ENCODE data around the gene SCPEP1. TPM values are rescaled to one million over a fixed set of nuclear protein-coding genes. Genes with fewer than 3 reads are reported as not detected.

SCPEP1 gene
- total RNA-seq, 1 donor from 2014 or later, result 93.8 TPM

- ATAC-seq (no peak), DNase-seq (ENCODE audit: missing footprints) (no peak)
- intact Hi-C loops (cut with DNase I), result no loop called here
These were observed 47.9 kb downstream of the SCPEP1 start for GRCh38 chr17:57025876-57026275.

GRCh38 chr17:57027852-57028251 lies 49.9 kb downstream of the SCPEP1 start:
- no peak for ATAC-seq

GRCh38 chr17:57032343-57032742 lies 54.4 kb downstream of the SCPEP1 start:
- peak; percentile 58 for ATAC-seq
- intact Hi-C loops (cut with DNase I), result no loop called here
- DNase-seq (ENCODE audit: missing footprints), result peak; percentile 73

More at GRCh38 chr17:57027852-57028251, 49.9 kb downstream of the SCPEP1 start:
- DNase-seq (ENCODE audit: missing footprints), result no peak
- intact Hi-C loops (cut with DNase I), result no loop called here

- ATAC-seq, result peak; percentile 73
- no peak for DNase-seq (ENCODE audit: missing footprints)
- intact Hi-C loops (cut with DNase I), result loop anchor here (1.0 kb wide), 1 partner anchor 21 kb away; no protein-coding TSS in a partner anchor
These were observed 55.4 kb downstream of the SCPEP1 start for GRCh38 chr17:57033296-57033695.

- no peak for ATAC-seq
- intact Hi-C loops (cut with DNase I), result no loop called here
- no peak for DNase-seq (ENCODE audit: missing footprints)
These were observed 57.1 kb downstream of the SCPEP1 start for GRCh38 chr17:57034807-57035754.

- DNase-seq (ENCODE audit: missing footprints) (no peak), ATAC-seq (peak; percentile 52)
- intact Hi-C loops (cut with DNase I), result loop anchor here (2.0 kb wide), 2 partner anchors 15 to 49 kb away; partner anchors contain the start of gene AKAP1
These were observed 58.1 kb downstream of the SCPEP1 start for GRCh38 chr17:57035971-57036481.

GRCh38 chr17:57037411-57037810 lies 59.5 kb downstream of the SCPEP1 start:
- DNase-seq (ENCODE audit: missing footprints) (no peak), ATAC-seq (no peak)
- intact Hi-C loops (cut with DNase I), result loop anchor here (2.0 kb wide), 2 partner anchors 13 to 47 kb away; partner anchors contain the start of gene AKAP1

GRCh38 chr17:57038486-57038885 lies 60.6 kb downstream of the SCPEP1 start:
- DNase-seq (ENCODE audit: missing footprints), result no peak
- no peak for ATAC-seq
- intact Hi-C loops (cut with DNase I), result no loop called here

- no peak for ATAC-seq
- DNase-seq (ENCODE audit: missing footprints), result no peak
- intact Hi-C loops (cut with DNase I), result no loop called here
These were observed 62.6 kb downstream of the SCPEP1 start for GRCh38 chr17:57040571-57040970.

GRCh38 chr17:57043276-57043675 lies 65.3 kb downstream of the SCPEP1 start:
- no peak for ATAC-seq
- DNase-seq (ENCODE audit: missing footprints), result no peak
- intact Hi-C loops (cut with DNase I), result no loop called here

GRCh38 chr17:57044976-57045867 lies 67.3 kb downstream of the SCPEP1 start:
- no peak for DNase-seq (ENCODE audit: missing footprints)
- peak; percentile 26 for ATAC-seq
- intact Hi-C loops (cut with DNase I), result no loop called here

GRCh38 chr17:57045868-57046704 lies 68.2 kb downstream of the SCPEP1 start:
- intact Hi-C loops (cut with DNase I), result no loop called here
- ATAC-seq (peak; percentile 44), DNase-seq (ENCODE audit: missing footprints) (peak; percentile 64)

- peak; percentile 69 for DNase-seq (ENCODE audit: missing footprints)
- no peak for ATAC-seq
- intact Hi-C loops (cut with DNase I), result no loop called here
These were observed 68.8 kb downstream of the SCPEP1 start for GRCh38 chr17:57046749-57047148.

- intact Hi-C loops (cut with DNase I), result no loop called here
- ATAC-seq (no peak), DNase-seq (ENCODE audit: missing footprints) (no peak)
These were observed 70.2 kb downstream of the SCPEP1 start for GRCh38 chr17:57048096-57048495.

GRCh38 chr17:57050306-57050705 lies 72.4 kb downstream of the SCPEP1 start:
- intact Hi-C loops (cut with DNase I), result loop anchor here (2.0 to 5.0 kb wide), 2 partner anchors 14 to 62 kb away; no protein-coding TSS in a partner anchor
- no peak for DNase-seq (ENCODE audit: missing footprints)
- no peak for ATAC-seq

GRCh38 chr17:57051886-57052361 lies 74.0 kb downstream of the SCPEP1 start:
- intact Hi-C loops (cut with DNase I), result loop anchor here (2.0 to 5.0 kb wide), 2 partner anchors 15 to 60 kb away; no protein-coding TSS in a partner anchor
- peak; percentile 30 for ATAC-seq

More at GRCh38 chr17:57051886-57052361, 74.0 kb downstream of the SCPEP1 start:
- DNase-seq (ENCODE audit: missing footprints), result no peak

Data from Right ventricle myocardium inferior (tissue), 1 donor.